CD4-positive, alpha-beta T cell (primary cell): ENCODE measurements around the gene PAK6. TPM values are rescaled to one million over a fixed set of nuclear protein-coding genes. Genes with fewer than 3 reads are reported as not detected.

Experiments used
- ATAC-seq: fragments of 200-7000 bp; cut with Tn5 transposase; one replicate; pipeline ENCODE4 v1.10.0; 2022; ENCODE audit warnings: mild to moderate bottlenecking; ENCODE audit not compliant: poor library complexity
- CTCF ChIA-PET: fragments of 350-600 bp; sonication (Branson Sonifier 250); formaldehyde crosslinking; loops from one replicate; lab custom pipeline; 2021; ENCODE audit warnings: antibody characterized with exemption, inconsistent platforms; lab: Charles Lee
- POLR2A ChIA-PET: fragments of 350-600 bp; sonication (Branson Sonifier 250); formaldehyde crosslinking; loops from one replicate; lab custom pipeline; 2021; ENCODE audit warnings: antibody characterized with exemption, inconsistent platforms; lab: Charles Lee
- DNase-seq, 14 experiments: peaks; one replicate each; pipeline ENCODE4 v3.0.0-alpha.2; 2013 to 2020; ENCODE audit warnings: mixed read lengths in 2 of 14
- H3K27ac ChIP-seq, 2 donors: one replicate each; pipeline versions ENCODE4 v1.5.1 to v1.7.0; 2013; ENCODE audit warnings: low read length in 2 of 2, low read depth in 1 of 2, mild to moderate bottlenecking in 1 of 2
- H3K27me3 ChIP-seq, 2 experiments: 1 replicate in 1 of 2; 2 replicates in 1 of 2; pipeline versions ENCODE4 v1.6.1 to v1.7.0; 2013; ENCODE audit warnings: low read length in 2 of 2, control low read depth in 1 of 2, mild to moderate bottlenecking in 1 of 2, moderate library complexity in 1 of 2; ENCODE audit not compliant: insufficient read depth in 2 of 2, control insufficient read depth in 1 of 2
- H3K36me3 ChIP-seq: one replicate; pipeline ENCODE4 v1.6.1; 2013; ENCODE audit warnings: low read length, control low read depth; ENCODE audit not compliant: insufficient read depth
- H3K4me1 ChIP-seq: one replicate; pipeline ENCODE4 v1.6.1; 2013; ENCODE audit warnings: low read length, control low read depth; ENCODE audit not compliant: insufficient read depth
- H3K4me3 ChIP-seq: one replicate; pipeline ENCODE4 v1.5.1; 2013; ENCODE audit warnings: mild to moderate bottlenecking, low read length, moderate library complexity
- H3K9me3 ChIP-seq, 2 experiments: 1 replicate in 1 of 2; 2 replicates in 1 of 2; pipeline versions ENCODE4 v1.6.1 to v1.7.0; 2013; ENCODE audit warnings: low read length in 2 of 2, mild to moderate bottlenecking in 2 of 2, control low read depth in 1 of 2, moderate library complexity in 1 of 2; ENCODE audit not compliant: control insufficient read depth in 1 of 2, insufficient read depth in 1 of 2
- H3K27ac Mint-ChIP-seq: one replicate; pipeline ENCODE4 v1.8.0; 2020; ENCODE audit warnings: mixed read lengths
- H3K27me3 Mint-ChIP-seq: one replicate; pipeline ENCODE4 v1.8.0; 2021; ENCODE audit warnings: mixed read lengths
- H3K36me3 Mint-ChIP-seq: one replicate; pipeline ENCODE4 v1.8.0; 2021; ENCODE audit warnings: low read depth, mixed read lengths
- H3K4me1 Mint-ChIP-seq: one replicate; pipeline ENCODE4 v1.8.0; 2021; ENCODE audit warnings: low read depth, mixed read lengths
- H3K4me3 Mint-ChIP-seq: one replicate; pipeline ENCODE4 v1.8.0; 2020; ENCODE audit warnings: mild to moderate bottlenecking, mixed read lengths
- H3K9me3 Mint-ChIP-seq: one replicate; pipeline ENCODE4 v1.8.0; 2020; ENCODE audit warnings: mixed read lengths
- intact Hi-C, 2 experiments: fragments of 100-400 bp; cut with DNase I in 1 of 2; cut with micrococcal nuclease in 1 of 2; formaldehyde crosslinking; loops; one replicate each; pipeline versions ENCODE4 v1.15.1 to v1.9.0; 2023 to 2025; cut with DNase I, micrococcal nuclease
- total RNA-seq, 174 experiments: library from RNA in 2 of 174; stranded (reverse) in 2 of 174; gene quantifications; one replicate each; pipeline ENCODE4 v1.2.3 and lab custom pipeline; 2021 to 2026
- TF ChIP-seq, protein P1 (sequence below): fragments of 200-600 bp; IDR thresholded peaks from one replicate; pipeline ENCODE4 v1.8.0; 2022; ENCODE audit warnings: antibody characterized with exemption, mild to moderate bottlenecking

PAK6 gene
- total RNA-seq, 2 experiments from 2014 or later: 0.34 to 0.36 TPM

DNA sequence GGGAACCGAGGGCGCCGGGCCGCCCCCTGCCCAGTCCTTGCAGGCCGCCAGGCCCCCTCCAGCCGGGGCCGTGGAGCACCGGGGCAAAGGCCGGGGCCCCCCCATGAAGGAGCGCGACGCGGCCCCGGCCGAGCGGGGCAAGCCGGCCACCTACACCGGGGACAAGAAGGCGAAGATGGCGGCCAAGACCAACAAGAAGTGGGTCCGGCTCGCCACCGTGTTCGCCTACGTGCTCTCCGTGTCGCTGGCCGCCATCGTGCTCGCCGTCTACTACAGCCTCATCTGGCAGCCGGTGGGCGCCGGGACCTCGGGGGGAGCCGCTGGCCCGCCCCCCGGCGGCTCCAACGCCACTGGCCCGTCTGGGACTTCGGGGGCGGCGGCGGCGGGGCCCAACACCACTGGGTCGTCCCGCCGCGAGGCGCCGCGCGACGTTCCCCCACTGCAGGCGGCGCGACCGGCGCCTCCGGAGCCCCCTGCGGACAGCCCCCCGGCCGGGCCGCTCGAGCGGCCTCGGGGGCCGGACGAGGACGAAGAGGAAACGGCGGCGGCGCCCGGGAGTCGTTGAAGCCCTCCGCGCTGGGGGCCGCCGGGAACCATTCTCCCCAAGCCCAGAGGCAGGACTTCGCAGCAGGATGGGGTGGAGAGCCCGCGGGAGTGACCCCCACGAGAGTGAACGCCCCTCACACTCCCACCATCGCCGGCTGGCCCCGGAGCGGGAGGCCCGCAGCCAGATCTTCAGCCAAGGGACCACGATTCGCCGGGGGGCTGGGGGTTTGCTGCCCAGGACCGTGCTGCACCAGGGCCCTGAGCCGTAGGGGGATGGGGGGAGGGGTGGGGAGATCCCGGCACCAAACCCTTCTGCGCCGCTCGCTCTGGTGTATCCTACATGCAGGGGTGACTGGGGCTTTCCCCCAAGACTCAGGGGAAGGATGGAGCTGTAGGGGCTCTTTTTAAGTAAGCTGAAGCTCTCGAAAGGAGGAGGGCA, 85.4 kb downstream of the PAK6 start:
- H3K4me3 ChIP-seq: peak overlapping the region; percentile 55
- peak overlapping the region; percentile 92 for H3K4me3 Mint-ChIP-seq
- no peaks in the 10 kb centered on the region for H3K27me3 ChIP-seq
- H3K36me3 Mint-ChIP-seq: no peaks in the 10 kb centered on the region
- H3K4me1 Mint-ChIP-seq: peaks cover 42% of the 10 kb centered on the region
- H3K27me3 Mint-ChIP-seq: no peaks in the 10 kb centered on the region
- ATAC-seq (peak; percentile 10), DNase-seq (peak in 5 of 14 experiments; percentile 18 to 71 (median 24))
- no peaks in the 10 kb centered on the region for H3K9me3 Mint-ChIP-seq
- H3K9me3 ChIP-seq: no peaks in the 10 kb centered on the region
- H3K27ac ChIP-seq: no peak overlapping the region
- no peaks in the 10 kb centered on the region for H3K36me3 ChIP-seq
- TF ChIP-seq, protein P1, sequence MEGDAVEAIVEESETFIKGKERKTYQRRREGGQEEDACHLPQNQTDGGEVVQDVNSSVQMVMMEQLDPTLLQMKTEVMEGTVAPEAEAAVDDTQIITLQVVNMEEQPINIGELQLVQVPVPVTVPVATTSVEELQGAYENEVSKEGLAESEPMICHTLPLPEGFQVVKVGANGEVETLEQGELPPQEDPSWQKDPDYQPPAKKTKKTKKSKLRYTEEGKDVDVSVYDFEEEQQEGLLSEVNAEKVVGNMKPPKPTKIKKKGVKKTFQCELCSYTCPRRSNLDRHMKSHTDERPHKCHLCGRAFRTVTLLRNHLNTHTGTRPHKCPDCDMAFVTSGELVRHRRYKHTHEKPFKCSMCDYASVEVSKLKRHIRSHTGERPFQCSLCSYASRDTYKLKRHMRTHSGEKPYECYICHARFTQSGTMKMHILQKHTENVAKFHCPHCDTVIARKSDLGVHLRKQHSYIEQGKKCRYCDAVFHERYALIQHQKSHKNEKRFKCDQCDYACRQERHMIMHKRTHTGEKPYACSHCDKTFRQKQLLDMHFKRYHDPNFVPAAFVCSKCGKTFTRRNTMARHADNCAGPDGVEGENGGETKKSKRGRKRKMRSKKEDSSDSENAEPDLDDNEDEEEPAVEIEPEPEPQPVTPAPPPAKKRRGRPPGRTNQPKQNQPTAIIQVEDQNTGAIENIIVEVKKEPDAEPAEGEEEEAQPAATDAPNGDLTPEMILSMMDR: no peak
- peaks cover 32% of the 10 kb centered on the region for H3K4me1 ChIP-seq
- POLR2A ChIA-PET: interaction anchor here (0.8 to 3.8 kb wide), 9 partner anchors 10 to 116 kb away, joined by 3 to 65 read pairs (median 6); partner anchors contain the start of genes BAHD1, DISP2 and PLCB2
- intact Hi-C loops: loop anchor here (1.0 to 10.0 kb wide), 6 partner anchors 9 to 908 kb away; partner anchors contain the start of genes ANKRD63 (in 1 of the 2), BMF (in 1 of the 2), CHP1 (in 1 of the 2) and EXD1 (in 1 of the 2)
- CTCF ChIA-PET: interaction anchor here (1.8 to 5.5 kb wide), 6 partner anchors 14 to 50 kb away, joined by 6 to 55 read pairs (median 22); partner anchors contain the start of gene PLCB2
- H3K27ac Mint-ChIP-seq: peak overlapping the region; percentile 65

DNA sequence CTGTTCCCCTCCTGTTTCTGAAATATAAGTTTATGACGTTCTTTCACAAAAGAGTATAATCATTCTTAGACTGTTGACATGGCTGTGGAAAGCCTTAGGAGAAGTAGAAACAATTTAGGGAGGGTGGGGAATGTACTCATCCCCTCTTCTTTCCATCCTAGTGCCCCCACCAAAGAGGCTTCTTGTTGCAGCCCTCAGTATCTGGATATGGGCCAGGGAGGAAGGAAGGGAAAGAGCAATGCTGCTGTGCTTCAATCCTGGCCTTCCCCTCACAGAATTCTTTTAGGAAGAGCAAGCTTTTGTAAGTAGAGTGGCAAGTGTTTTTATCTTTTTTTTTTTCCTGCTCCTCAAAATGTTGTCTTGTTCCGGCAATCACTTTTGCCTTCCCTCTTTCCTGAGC, 86.3 kb downstream of the PAK6 start:
- H3K4me3 ChIP-seq: peak overlapping the region; percentile 55

DNA sequence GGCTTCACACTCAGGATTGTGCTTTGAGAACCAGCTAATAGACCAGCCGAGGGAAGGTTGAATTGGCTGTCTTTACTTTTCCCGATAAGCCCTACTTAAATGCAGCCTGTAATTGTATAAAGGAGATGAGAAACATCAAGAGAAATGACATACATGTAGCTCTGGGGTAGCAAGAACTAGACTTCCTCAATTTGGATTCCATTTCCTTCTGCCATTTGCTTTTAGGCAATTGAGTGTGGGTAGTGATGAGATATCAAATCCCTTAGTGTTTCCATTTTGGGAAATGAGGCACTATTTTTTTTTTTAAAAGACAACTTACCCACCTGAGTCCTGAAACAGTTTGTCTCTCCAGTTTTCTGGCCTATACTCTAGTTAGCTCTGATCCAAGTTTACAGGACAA, 86.8 kb downstream of the PAK6 start:
- H3K4me1 Mint-ChIP-seq: peaks cover 42% of the 10 kb centered on the region
- no peak overlapping the region for H3K27ac ChIP-seq
- no peaks in the 10 kb centered on the region for H3K36me3 ChIP-seq
- ATAC-seq (no peak), DNase-seq (no peak)
- no peaks in the 10 kb centered on the region for H3K36me3 Mint-ChIP-seq
- TF ChIP-seq, protein P1: no peak
- H3K4me3 ChIP-seq: no peak overlapping the region
- H3K4me3 Mint-ChIP-seq: peak overlapping the region; percentile 92
- intact Hi-C loops: loop anchor here in 1 of 2 experiments (10.0 kb wide), 1 partner anchor 541 kb away; the partner anchor contains the start of gene FSIP1
- no peaks in the 10 kb centered on the region for H3K9me3 ChIP-seq
- POLR2A ChIA-PET: interaction anchor here (0.6 to 1.8 kb wide), 4 partner anchors 12 to 73 kb away, joined by 3 to 8 read pairs (median 4); no protein-coding TSS in a partner anchor
- H3K4me1 ChIP-seq: peaks cover 30% of the 10 kb centered on the region
- no peaks in the 10 kb centered on the region for H3K9me3 Mint-ChIP-seq
- peak overlapping the region; percentile 65 for H3K27ac Mint-ChIP-seq
- CTCF ChIA-PET: interaction anchor here (0.9 to 5.5 kb wide), 4 partner anchors 12 to 96 kb away, joined by 4 to 34 read pairs (median 7); partner anchors contain the start of gene PLCB2
- no peaks in the 10 kb centered on the region for H3K27me3 ChIP-seq
- H3K27me3 Mint-ChIP-seq: no peaks in the 10 kb centered on the region

More for the DNA sequence above, 86.3 kb downstream of the PAK6 start:
- TF ChIP-seq, protein P1: no peak
- Mint-ChIP-seq H3K9me3 (no peaks in the 10 kb centered on the region), H3K27ac (peak overlapping the region; percentile 65), H3K36me3 (no peaks in the 10 kb centered on the region), H3K4me3 (peak overlapping the region; percentile 92), H3K27me3 (no peaks in the 10 kb centered on the region), H3K4me1 (peaks cover 42% of the 10 kb centered on the region)
- POLR2A ChIA-PET: interaction anchor here (0.6 to 1.8 kb wide), 7 partner anchors 9 to 73 kb away, joined by 3 to 8 read pairs (median 4); partner anchors contain the start of gene PLCB2
- H3K9me3 ChIP-seq: no peaks in the 10 kb centered on the region
- ATAC-seq (no peak), DNase-seq (no peak)
- H3K27ac ChIP-seq: no peak overlapping the region
- intact Hi-C loops: loop anchor here in 1 of 2 experiments (10.0 kb wide), 1 partner anchor 540 kb away; the partner anchor contains the start of gene FSIP1
- peaks cover 32% of the 10 kb centered on the region for H3K4me1 ChIP-seq
- no peaks in the 10 kb centered on the region for H3K27me3 ChIP-seq
- CTCF ChIA-PET: interaction anchor here (1.8 to 5.5 kb wide), 3 partner anchors 13 to 19 kb away, joined by 6 to 34 read pairs (median 8); partner anchors contain the start of gene PLCB2
- H3K36me3 ChIP-seq: no peaks in the 10 kb centered on the region
